Calu3 (cell line): ENCODE results near the gene LAMA5. TPM values are rescaled to one million over a fixed set of nuclear protein-coding genes. Genes with fewer than 3 reads are reported as not detected.
"Not testable (repeated sequence)": the region's sequence is repeated elsewhere in the genome, so short reads cannot be mapped to it uniquely, and the experiment has no call there.

Experiments used
- BruUV-seq: library from RNA; stranded (reverse); fragments of 400-500 nt; replicated peaks from 2 replicates; lab custom pipeline; 2021; lab: Mats Ljungman, UMichigan
- CTCF ChIA-PET: fragments of 300-600 bp; sonication (Branson Sonifier 250); formaldehyde crosslinking; loops from one replicate; lab custom pipeline; 2022; ENCODE audit warnings: antibody characterized with exemption; lab: Charles Lee
- DNase-seq: peaks from one replicate; pipeline ENCODE4 v3.0.0; 2022
- H3K27ac Mint-ChIP-seq: one replicate; pipeline ENCODE4 v1.8.0; 2022; ENCODE audit warnings: mixed read lengths; ENCODE audit not compliant: unreplicated experiment
- H3K27me3 Mint-ChIP-seq: one replicate; pipeline ENCODE4 v1.8.0; 2022; ENCODE audit warnings: mixed read lengths; ENCODE audit not compliant: unreplicated experiment
- H3K36me3 Mint-ChIP-seq: one replicate; pipeline ENCODE4 v1.8.0; 2022; ENCODE audit warnings: mild to moderate bottlenecking, moderate library complexity, mixed read lengths; ENCODE audit not compliant: insufficient read depth, unreplicated experiment
- H3K4me1 Mint-ChIP-seq: one replicate; pipeline ENCODE4 v1.8.0; 2022; ENCODE audit warnings: mild to moderate bottlenecking, low read depth, mixed read lengths; ENCODE audit not compliant: unreplicated experiment
- H3K4me3 Mint-ChIP-seq: one replicate; pipeline ENCODE4 v1.8.0; 2022; ENCODE audit warnings: mild to moderate bottlenecking, low read depth, moderate library complexity, mixed read lengths; ENCODE audit not compliant: unreplicated experiment
- H3K9me3 Mint-ChIP-seq: one replicate; pipeline ENCODE4 v1.8.0; 2022; ENCODE audit warnings: low read depth, mixed read lengths; ENCODE audit not compliant: unreplicated experiment
- CTCF ChIP-seq: fragments of 200-600 bp; IDR thresholded peaks from one replicate; pipeline ENCODE4 v1.8.0; 2022; ENCODE audit warnings: antibody characterized with exemption; ENCODE audit not compliant: unreplicated experiment
- intact Hi-C: fragments of 100-400 bp; cut with micrococcal nuclease; formaldehyde crosslinking; loops from one replicate; pipeline ENCODE4 v1.10.0; 2022; ENCODE audit not compliant: unreplicated experiment
- total RNA-seq: library from RNA; stranded (reverse); gene quantifications from 2 replicates; pipeline ENCODE4 v1.2.3, GENCODE V29; 2022

LAMA5 gene
- total RNA-seq, 1 experiment from 2014 or later, result 763 TPM

- intact Hi-C loops, result no loop called here
- peak; percentile 82 for DNase-seq
- no peak overlapping the region for H3K27ac Mint-ChIP-seq
Measured at GRCh38 chr20:62376112-62377063, 9.3 kb upstream of the LAMA5 start.

DNA sequence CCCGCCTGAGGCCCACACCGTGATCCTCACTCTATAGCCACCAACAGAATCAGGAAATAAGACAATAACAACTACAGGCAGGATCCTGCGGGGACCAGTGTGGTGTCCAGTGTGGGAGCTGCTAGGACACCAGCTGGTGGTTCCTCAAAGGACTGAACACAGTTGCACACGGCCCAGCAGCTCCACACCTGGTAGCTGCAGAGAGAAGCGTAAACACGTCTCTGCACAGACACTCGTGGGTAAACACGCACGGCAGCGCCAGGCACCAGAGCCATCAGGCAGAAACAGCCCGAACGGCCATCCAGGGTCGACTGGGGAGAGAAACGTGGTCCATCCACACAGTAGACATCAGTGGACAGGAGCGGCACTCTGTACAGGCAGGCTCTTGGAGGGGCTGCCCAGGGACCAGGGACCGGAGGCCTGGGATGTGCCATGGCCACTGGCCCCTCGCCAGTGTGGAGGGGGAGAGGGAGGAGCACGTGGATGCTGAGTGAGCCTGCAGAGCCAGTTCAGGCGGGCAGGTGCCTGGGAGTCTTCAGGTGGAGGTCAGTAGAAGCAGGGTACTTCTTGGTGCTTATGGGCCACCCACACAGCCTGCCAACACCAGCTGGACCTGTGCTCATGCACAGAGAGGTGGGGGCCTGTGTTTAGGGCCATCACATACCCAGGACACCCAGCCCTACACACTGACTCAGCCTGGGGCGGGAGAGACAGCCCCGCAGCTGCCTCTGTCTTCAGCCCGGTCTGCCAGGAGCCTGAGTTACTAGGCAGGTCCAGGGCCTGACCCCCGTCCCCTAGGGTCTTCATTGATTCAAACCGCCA is 7.4 kb upstream of the LAMA5 start:
- no peak overlapping the region for H3K4me3 Mint-ChIP-seq
- H3K27me3 Mint-ChIP-seq, result no peaks in the 10 kb centered on the region
- H3K36me3 Mint-ChIP-seq, result peaks cover 20% of the 10 kb centered on the region
- no TSS peak for BruUV-seq
- no peak for DNase-seq
- intact Hi-C loops, result no loop called here
- CTCF ChIA-PET, result interaction anchor here (1.3 to 2.0 kb wide), 4 partner anchors 8 to 72 kb away, joined by 3 to 13 read pairs (median 6); partner anchors contain the start of gene ADRM1
- H3K9me3 Mint-ChIP-seq, result no peaks in the 10 kb centered on the region
- TF ChIP-seq CTCF, result no peak
- H3K4me1 Mint-ChIP-seq, result peaks cover 17% of the 10 kb centered on the region
- no peak overlapping the region for H3K27ac Mint-ChIP-seq

More at GRCh38 chr20:62376112-62377063, 9.3 kb upstream of the LAMA5 start:
- CTCF ChIA-PET, result interaction anchor here (0.6 to 2.0 kb wide), 4 partner anchors 10 to 74 kb away, joined by 3 to 13 read pairs (median 8); partner anchors contain the start of genes ADRM1 and RPS21
- TF ChIP-seq CTCF, result peak; percentile 68
- no peak overlapping the region for H3K4me3 Mint-ChIP-seq
- H3K27me3 Mint-ChIP-seq, result no peaks in the 10 kb centered on the region
- no TSS peak for BruUV-seq
- H3K9me3 Mint-ChIP-seq, result no peaks in the 10 kb centered on the region
- H3K4me1 Mint-ChIP-seq, result peaks cover 15% of the 10 kb centered on the region
- peaks cover 30% of the 10 kb centered on the region for H3K36me3 Mint-ChIP-seq

GRCh38 chr20:62373631-62374179 is 6.6 kb upstream of the LAMA5 start:
- H3K4me3 Mint-ChIP-seq, H3K9me3 Mint-ChIP-seq, H3K27me3 Mint-ChIP-seq, BruUV-seq, DNase-seq, H3K27ac Mint-ChIP-seq, intact Hi-C loops: not testable (repeated sequence)
- CTCF ChIA-PET, result interaction anchor here (1.3 to 2.0 kb wide), 2 partner anchors 9 to 24 kb away, joined by 3 to 6 read pairs; no protein-coding TSS in a partner anchor
- Mint-ChIP-seq H3K36me3 (peaks cover 21% of the 10 kb centered on the region), H3K4me1 (peaks cover 26% of the 10 kb centered on the region)

GRCh38 chr20:62372042-62372993 is 5.2 kb upstream of the LAMA5 start:
- intact Hi-C loops, result no loop called here
- CTCF ChIA-PET, result interaction anchor here (0.8 to 3.9 kb wide), 2 partner anchors 10 to 106 kb away, joined by 4 to 22 read pairs; no protein-coding TSS in a partner anchor
- TF ChIP-seq CTCF, result no peak
- H3K4me1 Mint-ChIP-seq, result peaks cover 27% of the 10 kb centered on the region
- no peak overlapping the region for H3K4me3 Mint-ChIP-seq
- BruUV-seq, result no TSS peak
- no peak overlapping the region for H3K27ac Mint-ChIP-seq
- no peaks in the 10 kb centered on the region for H3K9me3 Mint-ChIP-seq
- no peak for DNase-seq
- H3K36me3 Mint-ChIP-seq, result peaks cover 34% of the 10 kb centered on the region
- H3K27me3 Mint-ChIP-seq, result no peaks in the 10 kb centered on the region
